Hepatocyte (in vitro differentiated cells): ENCODE data around the gene RNF25. TPM values are rescaled to one million over a fixed set of nuclear protein-coding genes. Genes with fewer than 3 reads are reported as not detected.

Experiments used
- DNase-seq: peaks from one replicate; pipeline ENCODE4 v3.0.0-alpha.2; 2016; ENCODE audit warnings: low spot score
- H2AFZ ChIP-seq: fragments of 200-600 bp; sonication (generic); 2 replicates; pipeline ENCODE4 v1.6.0; 2016; ENCODE audit warnings: antibody characterized with exemption, mild to moderate bottlenecking
- H3K27ac ChIP-seq: fragments of 200-600 bp; sonication (generic); 2 replicates; pipeline ENCODE4 v1.5.1; 2016; ENCODE audit warnings: mild to moderate bottlenecking
- H3K27me3 ChIP-seq: fragments of 200-600 bp; sonication (generic); 2 replicates; pipeline ENCODE4 v1.6.1; 2016
- H3K36me3 ChIP-seq: fragments of 200-600 bp; sonication (generic); replicated peaks from 2 replicates; pipeline ENCODE4 v1.5.1; 2016; ENCODE audit warnings: low read depth; ENCODE audit not compliant: insufficient read depth
- H3K4me1 ChIP-seq: fragments of 200-600 bp; sonication (generic); 2 replicates; pipeline ENCODE4 v1.5.1; 2016; ENCODE audit warnings: mild to moderate bottlenecking, moderate library complexity; ENCODE audit not compliant: insufficient read depth
- H3K4me2 ChIP-seq: fragments of 200-600 bp; sonication (generic); 2 replicates; pipeline ENCODE4 v1.6.0; 2016
- H3K4me3 ChIP-seq: fragments of 200-600 bp; sonication (generic); 2 replicates; pipeline ENCODE4 v1.5.1; 2016; ENCODE audit warnings: mild to moderate bottlenecking
- H3K79me2 ChIP-seq: fragments of 200-600 bp; sonication (generic); 2 replicates; pipeline ENCODE4 v1.6.0; 2017; ENCODE audit warnings: mild to moderate bottlenecking
- H3K9me2 ChIP-seq: fragments of 200-600 bp; sonication (generic); replicated peaks from 2 replicates; pipeline ENCODE4 v1.6.0; 2017; ENCODE audit warnings: mild to moderate bottlenecking; ENCODE audit not compliant: insufficient read depth
- H3K9me3 ChIP-seq: fragments of 200-600 bp; sonication (generic); 2 replicates; pipeline ENCODE4 v1.5.1; 2016; ENCODE audit warnings: low read depth, mild to moderate bottlenecking
- H4K20me1 ChIP-seq: fragments of 200-600 bp; sonication (generic); 2 replicates; pipeline ENCODE4 v1.6.0; 2016; ENCODE audit warnings: mild to moderate bottlenecking; ENCODE audit not compliant: insufficient read depth, poor library complexity, severe bottlenecking
- CTCF ChIP-seq: fragments of 200-600 bp; sonication (generic); IDR thresholded peaks from 2 replicates; pipeline ENCODE4 v1.5.1; 2016; ENCODE audit warnings: antibody characterized with exemption, mild to moderate bottlenecking; ENCODE audit not compliant: poor library complexity
- EZH2 ChIP-seq: fragments of 200-600 bp; sonication (generic); IDR thresholded peaks from 2 replicates; pipeline ENCODE4 v1.6.1; 2016; ENCODE audit warnings: antibody characterized with exemption, mild to moderate bottlenecking, borderline replicate concordance
- EZH2phosphoT487 ChIP-seq: fragments of 200-600 bp; sonication (generic); IDR thresholded peaks from one replicate; pipeline ENCODE4 v1.6.1; 2018; ENCODE audit warnings: antibody characterized with exemption, mild to moderate bottlenecking, low read depth, moderate library complexity; ENCODE audit not compliant: unreplicated experiment, severe bottlenecking
- WGBS: methylation state at CpG from one replicate; pipeline ENCODE4 v1.1.6; 2016; ENCODE audit warnings: low lambda C conversion rate; ENCODE audit errors: missing lambda C conversion rate; 5-methylcytosine and 5-hydroxymethylcytosine counted together
- polyA plus RNA-seq: library from polyadenylated mRNA; unstranded; fragments of >200 nt; fragmentation: Nextera tagmentation; extraction: Ambion mirVana; gene quantifications from 2 replicates; pipeline ENCODE4 v1.2.1, GENCODE V29; 2016
- total RNA-seq: library from RNA; depleted of rRNA; stranded (reverse); fragments of >200 nt; gene quantifications from 2 replicates; pipeline ENCODE4 v1.2.3, GENCODE V29; 2014

The RNF25 gene
- total and polyA plus RNA-seq, 2 experiments from 2014 or later: 21.0 to 32.4 TPM

- H3K4me2 ChIP-seq: no peak overlapping the region
- WGBS: 96% methylated on average over 10 of the region's 10 CpGs
- H3K9me3 ChIP-seq: no peaks in the 10 kb centered on the region
- no peaks in the 10 kb centered on the region for H4K20me1 ChIP-seq
- H3K4me3 ChIP-seq: no peak overlapping the region
- no peaks in the 10 kb centered on the region for H3K9me2 ChIP-seq
- no peak overlapping the region for H3K27ac ChIP-seq
- H3K36me3 ChIP-seq: peaks cover 5% of the 10 kb centered on the region
- H3K79me2 ChIP-seq: peaks cover 5% of the 10 kb centered on the region
- no peaks in the 10 kb centered on the region for H3K27me3 ChIP-seq
- DNase-seq: no peak
- no peak for TF ChIP-seq EZH2phosphoT487
- TF ChIP-seq EZH2: no peak
- TF ChIP-seq CTCF: no peak
- no peaks in the 10 kb centered on the region for H3K4me1 ChIP-seq
- H2AFZ ChIP-seq: no peak overlapping the region
Observed at GRCh38 chr2:218643751-218644310, 28.0 kb downstream of the RNF25 start.

- Histone ChIP-seq H3K36me3 (peaks cover 5% of the 10 kb centered on the region), H3K4me1 (no peaks in the 10 kb centered on the region), H3K4me3 (no peak overlapping the region), H3K27me3 (no peaks in the 10 kb centered on the region), H2AFZ (no peak overlapping the region), H3K9me3 (no peaks in the 10 kb centered on the region), H3K79me2 (peaks cover 5% of the 10 kb centered on the region), H3K4me2 (no peak overlapping the region), H3K9me2 (no peaks in the 10 kb centered on the region), H3K27ac (no peak overlapping the region), H4K20me1 (no peaks in the 10 kb centered on the region)
- 97% methylated on average over 17 of the region's 17 CpGs for WGBS
- DNase-seq: no peak
- no peak for TF ChIP-seq CTCF
- TF ChIP-seq EZH2: no peak
- TF ChIP-seq EZH2phosphoT487: no peak
Observed at GRCh38 chr2:218642786-218643185, 29.0 kb downstream of the RNF25 start.

GRCh38 chr2:218642121-218642656 is 29.6 kb downstream of the RNF25 start:
- TF ChIP-seq EZH2phosphoT487 (no peak), EZH2 (no peak), CTCF (no peak)
- no peaks in the 10 kb centered on the region for H3K27me3 ChIP-seq
- H3K4me3 ChIP-seq: no peak overlapping the region
- no peaks in the 10 kb centered on the region for H3K9me3 ChIP-seq
- H4K20me1 ChIP-seq: no peaks in the 10 kb centered on the region
- no peak overlapping the region for H3K4me2 ChIP-seq
- 96% methylated on average over 18 of the region's 18 CpGs for WGBS
- H3K4me1 ChIP-seq: no peaks in the 10 kb centered on the region
- no peak overlapping the region for H2AFZ ChIP-seq
- H3K9me2 ChIP-seq: no peaks in the 10 kb centered on the region
- peaks cover 5% of the 10 kb centered on the region for H3K36me3 ChIP-seq
- H3K27ac ChIP-seq: no peak overlapping the region
- no peak for DNase-seq
- H3K79me2 ChIP-seq: no peaks in the 10 kb centered on the region
